Mammary epithelial cell (primary cell): ENCODE measurements around the gene GPN1.

Experiments
- EZH2 ChIP-seq: IDR thresholded peaks from 2 replicates; pipeline ENCODE4 v1.6.1; 2012; ENCODE audit warnings: low read length, inconsistent platforms, borderline replicate concordance
- TF ChIP-seq, protein P1 (sequence below), 2 donors: IDR thresholded peaks in 1 of 2; conservative IDR thresholded peaks in 1 of 2; 2 replicates each; pipeline ENCODE4 v1.5.1; 2011 to 2012; ENCODE audit warnings: inconsistent platforms in 2 of 2, low read length in 2 of 2, mild to moderate bottlenecking in 2 of 2, control low read depth in 1 of 2, low read depth in 1 of 2; ENCODE audit not compliant: insufficient read depth in 1 of 2; ENCODE audit errors: extremely low read depth in 1 of 2

DNA sequence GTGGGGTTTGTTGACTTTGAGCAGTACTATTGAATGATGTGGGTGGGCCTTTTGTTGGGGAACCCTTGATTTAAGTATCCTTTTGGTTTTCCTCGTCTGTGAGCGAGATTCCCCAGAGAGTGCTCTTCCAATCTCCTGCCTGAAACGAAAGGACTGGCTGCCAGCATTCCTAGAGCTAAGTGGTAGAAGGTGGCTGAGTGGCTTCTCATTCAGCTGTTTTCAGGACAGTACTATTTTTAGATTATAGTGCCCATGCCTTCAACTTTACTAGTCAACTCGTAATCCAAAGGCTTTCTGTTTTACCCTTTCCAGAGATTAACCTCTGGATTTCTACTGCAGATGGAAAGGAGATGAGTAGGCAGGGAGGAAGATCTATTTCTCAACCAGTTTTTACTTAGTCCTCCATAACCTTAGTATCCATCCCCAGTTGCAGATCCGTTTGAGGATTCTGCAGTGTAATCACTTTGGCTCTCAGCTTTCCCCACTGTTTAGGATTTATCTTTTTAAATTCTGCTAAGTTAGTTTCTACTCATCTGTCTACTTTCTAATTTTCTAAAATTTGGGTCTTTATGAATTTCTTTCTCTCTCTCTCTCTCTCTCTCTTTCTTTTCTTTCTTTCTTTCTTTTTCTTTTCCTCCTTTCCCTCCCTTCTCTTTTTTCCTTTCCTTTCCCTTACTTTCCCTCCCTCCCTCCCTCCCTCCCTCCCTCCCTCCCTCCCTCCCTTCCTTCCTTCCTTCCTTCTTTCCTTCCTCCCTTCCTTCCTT is 44.1 kb downstream of the GPN1 start:
- TF ChIP-seq, protein P1, sequence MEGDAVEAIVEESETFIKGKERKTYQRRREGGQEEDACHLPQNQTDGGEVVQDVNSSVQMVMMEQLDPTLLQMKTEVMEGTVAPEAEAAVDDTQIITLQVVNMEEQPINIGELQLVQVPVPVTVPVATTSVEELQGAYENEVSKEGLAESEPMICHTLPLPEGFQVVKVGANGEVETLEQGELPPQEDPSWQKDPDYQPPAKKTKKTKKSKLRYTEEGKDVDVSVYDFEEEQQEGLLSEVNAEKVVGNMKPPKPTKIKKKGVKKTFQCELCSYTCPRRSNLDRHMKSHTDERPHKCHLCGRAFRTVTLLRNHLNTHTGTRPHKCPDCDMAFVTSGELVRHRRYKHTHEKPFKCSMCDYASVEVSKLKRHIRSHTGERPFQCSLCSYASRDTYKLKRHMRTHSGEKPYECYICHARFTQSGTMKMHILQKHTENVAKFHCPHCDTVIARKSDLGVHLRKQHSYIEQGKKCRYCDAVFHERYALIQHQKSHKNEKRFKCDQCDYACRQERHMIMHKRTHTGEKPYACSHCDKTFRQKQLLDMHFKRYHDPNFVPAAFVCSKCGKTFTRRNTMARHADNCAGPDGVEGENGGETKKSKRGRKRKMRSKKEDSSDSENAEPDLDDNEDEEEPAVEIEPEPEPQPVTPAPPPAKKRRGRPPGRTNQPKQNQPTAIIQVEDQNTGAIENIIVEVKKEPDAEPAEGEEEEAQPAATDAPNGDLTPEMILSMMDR (conservative IDR thresholded peaks at IDR 0.05 in 1 of 2, IDR thresholded peaks at IDR 0.05 in 1 of 2; ENCODE audit: extremely low read depth in 1 of 2, insufficient read depth in 1 of 2, low read depth in 1 of 2, low read length in 2 of 2), result no peak
- TF ChIP-seq EZH2, result no peak
